ENCODE measurements around the gene CCDC34. TPM values are rescaled to one million over a fixed set of nuclear protein-coding genes. Genes with fewer than 3 reads are reported as not detected.

The CCDC34 gene
- total RNA-seq, 1 donor from 2014 or later, result 32.2 TPM

GRCh38 chr11:27403195-27403594 lies 40.2 kb upstream of the CCDC34 start:
- H3K4me3 Mint-ChIP-seq (ENCODE audit: low read depth), result no peak overlapping the region
- no peak overlapping the region for H3K27ac Mint-ChIP-seq
- H3K4me1 Mint-ChIP-seq (ENCODE audit: low read depth), result peaks cover 36% of the 10 kb centered on the region
- no peaks in the 10 kb centered on the region for H3K9me3 Mint-ChIP-seq (ENCODE audit: low read depth)
- TF ChIP-seq CTCF (IDR thresholded peaks at IDR 0.05; ENCODE audit: unreplicated experiment), result no peak
- no peaks in the 10 kb centered on the region for H3K27me3 Mint-ChIP-seq
- no peak for DNase-seq (ENCODE audit: low spot score, unreplicated experiment)
- peaks cover 10% of the 10 kb centered on the region for H3K36me3 Mint-ChIP-seq (ENCODE audit: insufficient read depth)

- H3K9me3 Mint-ChIP-seq (ENCODE audit: low read depth), result no peaks in the 10 kb centered on the region
- peaks cover 43% of the 10 kb centered on the region for H3K4me1 Mint-ChIP-seq (ENCODE audit: low read depth)
- H3K4me3 Mint-ChIP-seq (ENCODE audit: low read depth), result no peak overlapping the region
- H3K27me3 Mint-ChIP-seq, result no peaks in the 10 kb centered on the region
- TF ChIP-seq CTCF (IDR thresholded peaks at IDR 0.05; ENCODE audit: unreplicated experiment), result no peak
- peak overlapping the region; percentile 95 for H3K27ac Mint-ChIP-seq
- H3K36me3 Mint-ChIP-seq (ENCODE audit: insufficient read depth), result peaks cover 10% of the 10 kb centered on the region
- no peak for DNase-seq (ENCODE audit: low spot score, unreplicated experiment)
These were observed 39.4 kb upstream of the CCDC34 start for GRCh38 chr11:27402450-27402849.

- Mint-ChIP-seq H3K36me3 (ENCODE audit: insufficient read depth) (peaks cover 10% of the 10 kb centered on the region), H3K9me3 (ENCODE audit: low read depth) (no peaks in the 10 kb centered on the region), H3K4me3 (ENCODE audit: low read depth) (no peak overlapping the region), H3K27me3 (no peaks in the 10 kb centered on the region), H3K27ac (peak overlapping the region; percentile 95), H3K4me1 (ENCODE audit: low read depth) (peaks cover 49% of the 10 kb centered on the region)
- DNase-seq (ENCODE audit: low spot score, unreplicated experiment), result no peak
- TF ChIP-seq CTCF (IDR thresholded peaks at IDR 0.05; ENCODE audit: unreplicated experiment), result no peak
These were observed 38.9 kb upstream of the CCDC34 start for GRCh38 chr11:27401833-27402316.

GRCh38 chr11:27401280-27401832 lies 38.3 kb upstream of the CCDC34 start:
- Mint-ChIP-seq H3K9me3 (ENCODE audit: low read depth) (no peaks in the 10 kb centered on the region), H3K4me1 (ENCODE audit: low read depth) (peaks cover 52% of the 10 kb centered on the region), H3K27me3 (no peaks in the 10 kb centered on the region), H3K4me3 (ENCODE audit: low read depth) (no peak overlapping the region), H3K36me3 (ENCODE audit: insufficient read depth) (peaks cover 10% of the 10 kb centered on the region), H3K27ac (peak overlapping the region; percentile 95)
- DNase-seq (ENCODE audit: low spot score, unreplicated experiment), result no peak
- no peak for TF ChIP-seq CTCF (IDR thresholded peaks at IDR 0.05; ENCODE audit: unreplicated experiment)

- Mint-ChIP-seq H3K9me3 (ENCODE audit: low read depth) (no peaks in the 10 kb centered on the region), H3K27ac (peak overlapping the region; percentile 84), H3K4me1 (ENCODE audit: low read depth) (peaks cover 72% of the 10 kb centered on the region), H3K27me3 (no peaks in the 10 kb centered on the region), H3K36me3 (ENCODE audit: insufficient read depth) (peaks cover 3% of the 10 kb centered on the region), H3K4me3 (ENCODE audit: low read depth) (no peak overlapping the region)
- DNase-seq (ENCODE audit: low spot score, unreplicated experiment), result no peak
- no peak for TF ChIP-seq CTCF (IDR thresholded peaks at IDR 0.05; ENCODE audit: unreplicated experiment)
These were observed 35.4 kb upstream of the CCDC34 start for GRCh38 chr11:27398400-27398770.

Data from progenitor cell of endocrine pancreas (in vitro differentiated cells).